PC-3 (cell line): ENCODE measurements around the gene INVS.
"Not testable (repeated sequence)": the region's sequence is repeated elsewhere in the genome, so short reads cannot be mapped to it uniquely, and the experiment has no call there.

Experiments used
- CTCF ChIP-seq: fragments of 300-600 bp; sonication (generic); conservative IDR thresholded peaks from 2 replicates; pipeline ENCODE4 v1.5.1; 2017; ENCODE audit warnings: antibody characterized with exemption, low read depth, mild to moderate bottlenecking, low read length
- EZH2 ChIP-seq: fragments of 300-600 bp; sonication (generic); IDR thresholded peaks from one replicate; pipeline ENCODE4 v1.6.1; 2017; ENCODE audit warnings: antibody characterized with exemption, mild to moderate bottlenecking, low read length; ENCODE audit not compliant: unreplicated experiment

GRCh38 chr9:100338736-100339135 is 239.7 kb downstream of the INVS start:
- not testable (repeated sequence) for TF ChIP-seq CTCF, EZH2
